Jurkat, Clone E6-1 (cell line): ENCODE measurements around the gene ZFYVE27.
A peak's percentile ranks its signal among the peaks of the same experiment; 100 is the strongest.

Experiments
- DNase-seq: peaks from one replicate; pipeline ENCODE4 v3.0.0-alpha.2; 2011; ENCODE audit warnings: low read depth, low spot score
- H3K4me3 ChIP-seq: 2 replicates; pipeline ENCODE4 v1.5.1; 2011; ENCODE audit warnings: mild to moderate bottlenecking, low read length, control low read depth, moderate library complexity

ZFYVE27 gene

GRCh38 chr10:97738616-97739015, 1.7 kb downstream of the ZFYVE27 start:
- H3K4me3 ChIP-seq: no peak overlapping the region
- DNase-seq: no peak

- H3K4me3 ChIP-seq: no peak overlapping the region
- no peak for DNase-seq
Observed at GRCh38 chr10:97740613-97741012, 3.7 kb downstream of the ZFYVE27 start.

GRCh38 chr10:97743169-97743943, 6.4 kb downstream of the ZFYVE27 start:
- no peak overlapping the region for H3K4me3 ChIP-seq
- no peak for DNase-seq

- no peak for DNase-seq
- H3K4me3 ChIP-seq: no peak overlapping the region
Observed at GRCh38 chr10:97744405-97745035, 7.6 kb downstream of the ZFYVE27 start.

- H3K4me3 ChIP-seq: no peak overlapping the region
- no peak for DNase-seq
Observed at GRCh38 chr10:97747573-97747972, 10.6 kb downstream of the ZFYVE27 start.

GRCh38 chr10:97748116-97748515, 11.2 kb downstream of the ZFYVE27 start:
- DNase-seq: no peak

GRCh38 chr10:97752956-97753355, 16.0 kb downstream of the ZFYVE27 start:
- no peak for DNase-seq
- H3K4me3 ChIP-seq: no peak overlapping the region

More at GRCh38 chr10:97748116-97748515, 11.2 kb downstream of the ZFYVE27 start:
- H3K4me3 ChIP-seq: no peak overlapping the region

- no peak overlapping the region for H3K4me3 ChIP-seq
- DNase-seq: no peak
Observed at GRCh38 chr10:97754726-97755125, 17.8 kb downstream of the ZFYVE27 start.

GRCh38 chr10:97755718-97756117, 18.8 kb downstream of the ZFYVE27 start:
- no peak for DNase-seq
- H3K4me3 ChIP-seq: no peak overlapping the region

- DNase-seq: no peak
Observed at GRCh38 chr10:97757471-97757870, 20.5 kb downstream of the ZFYVE27 start.

GRCh38 chr10:97759158-97759887, 22.4 kb downstream of the ZFYVE27 start:
- no peak for DNase-seq

More at GRCh38 chr10:97757471-97757870, 20.5 kb downstream of the ZFYVE27 start:
- H3K4me3 ChIP-seq: no peak overlapping the region

GRCh38 chr10:97759946-97760345, 23.0 kb downstream of the ZFYVE27 start:
- no peak for DNase-seq
- no peak overlapping the region for H3K4me3 ChIP-seq

More at GRCh38 chr10:97759158-97759887, 22.4 kb downstream of the ZFYVE27 start:
- H3K4me3 ChIP-seq: no peak overlapping the region

- no peak for DNase-seq
- H3K4me3 ChIP-seq: no peak overlapping the region
Observed at GRCh38 chr10:97760461-97761257, 23.7 kb downstream of the ZFYVE27 start.

- no peak overlapping the region for H3K4me3 ChIP-seq
- no peak for DNase-seq
Observed at GRCh38 chr10:97761331-97761865, 24.5 kb downstream of the ZFYVE27 start.

GRCh38 chr10:97762056-97762455, 25.1 kb downstream of the ZFYVE27 start:
- H3K4me3 ChIP-seq: no peak overlapping the region
- no peak for DNase-seq

- H3K4me3 ChIP-seq: no peak overlapping the region
- no peak for DNase-seq
Observed at GRCh38 chr10:97762816-97763215, 25.9 kb downstream of the ZFYVE27 start.

- H3K4me3 ChIP-seq: no peak overlapping the region
- DNase-seq: no peak
Observed at GRCh38 chr10:97763411-97763810, 26.5 kb downstream of the ZFYVE27 start.

- H3K4me3 ChIP-seq: no peak overlapping the region
- no peak for DNase-seq
Observed at GRCh38 chr10:97763947-97764346, 27.0 kb downstream of the ZFYVE27 start.

GRCh38 chr10:97764519-97764931, 27.6 kb downstream of the ZFYVE27 start:
- H3K4me3 ChIP-seq: no peak overlapping the region
- peak; percentile 7 for DNase-seq
